Neural cell (in vitro differentiated cells): ENCODE results near the gene BTD. TPM values are rescaled to one million over a fixed set of nuclear protein-coding genes. Genes with fewer than 3 reads are reported as not detected.
A peak's percentile ranks its signal among the peaks of the same experiment; 100 is the strongest.

ENCODE experiments used
- H2AFZ ChIP-seq: fragments of 200-600, 300-800 bp; sonication (generic), shearing (Covaris generic); 2 replicates; pipeline ENCODE4 v1.6.0; 2014; ENCODE audit warnings: low read depth, mild to moderate bottlenecking, antibody characterized with exemption, low read length, moderate library complexity
- H3F3A ChIP-seq: fragments of 200-600 bp; shearing (Covaris generic); 2 replicates; pipeline ENCODE4 v1.6.1; 2016; ENCODE audit warnings: mild to moderate bottlenecking, moderate library complexity, mixed read lengths, antibody characterized with exemption, low read length; ENCODE audit not compliant: insufficient read depth, poor library complexity, severe bottlenecking
- H3K27ac ChIP-seq: fragments of 200-600, 300-800 bp; sonication (generic), shearing (Covaris generic); 2 replicates; pipeline ENCODE4 v1.5.1; 2014; ENCODE audit warnings: mild to moderate bottlenecking, low read length, moderate library complexity
- H3K27me3 ChIP-seq: fragments of 300-800, 200-600 bp; sonication (generic), shearing (Covaris generic); 2 replicates; pipeline ENCODE4 v1.6.0; 2014; ENCODE audit warnings: mild to moderate bottlenecking, low read depth, low read length, moderate library complexity; ENCODE audit not compliant: insufficient read depth
- H3K36me3 ChIP-seq: fragments of 300-800, 200-600 bp; sonication (generic), shearing (Covaris generic); 2 replicates; pipeline ENCODE4 v1.5.1; 2014; ENCODE audit warnings: mild to moderate bottlenecking, antibody characterized with exemption, low read length, moderate library complexity; ENCODE audit not compliant: insufficient read depth
- H3K4me2 ChIP-seq: fragments of 300-800, 200-600 bp; sonication (generic), shearing (Covaris generic); 2 replicates; pipeline ENCODE4 v1.6.0; 2014; ENCODE audit warnings: mild to moderate bottlenecking, low read length
- H3K4me3 ChIP-seq: fragments of 300-800, 200-600 bp; sonication (generic), shearing (Covaris generic); 2 replicates; pipeline ENCODE4 v1.5.1; 2014; ENCODE audit warnings: mild to moderate bottlenecking, low read length, moderate library complexity
- H3K79me2 ChIP-seq: fragments of 200-600 bp; shearing (Covaris generic); replicated peaks from 2 replicates; pipeline ENCODE4 v1.6.0; 2014; ENCODE audit warnings: mild to moderate bottlenecking, low read length, moderate library complexity; ENCODE audit not compliant: insufficient read depth
- H3K9ac ChIP-seq: fragments of 300-800, 200-600 bp; sonication (generic), shearing (Covaris generic); 2 replicates; pipeline ENCODE4 v1.6.1; 2016; ENCODE audit warnings: mild to moderate bottlenecking, low read length, mixed read lengths
- H3K9me2 ChIP-seq: fragments of 200-600 bp; shearing (Covaris generic); 2 replicates; pipeline ENCODE4 v1.6.1; 2016; ENCODE audit warnings: mild to moderate bottlenecking, low read length, mixed read lengths; ENCODE audit not compliant: insufficient read depth
- H3K9me3 ChIP-seq: fragments of 200-600, 300-800 bp; sonication (generic), shearing (Covaris generic); 2 replicates; pipeline ENCODE4 v1.6.1; 2016; ENCODE audit warnings: mild to moderate bottlenecking, mixed run types, low read length, moderate library complexity, mixed read lengths
- H4K20me1 ChIP-seq: fragments of 200-600 bp; shearing (Covaris generic); 2 replicates; pipeline ENCODE4 v1.6.1; 2016; ENCODE audit warnings: mild to moderate bottlenecking, mixed run types; ENCODE audit not compliant: insufficient read depth
- CTCF ChIP-seq: fragments of 450-650 bp; IDR thresholded peaks from 2 replicates; pipeline ENCODE4 v1.5.1; 2014; ENCODE audit warnings: antibody characterized with exemption, mild to moderate bottlenecking, moderate library complexity; ENCODE audit not compliant: poor library complexity, severe bottlenecking
- EP300 ChIP-seq: fragments of 450-650 bp; conservative IDR thresholded peaks from 2 replicates; pipeline ENCODE4 v1.6.1; 2014; ENCODE audit warnings: antibody characterized with exemption, mild to moderate bottlenecking, moderate library complexity; ENCODE audit not compliant: poor library complexity, severe bottlenecking
- EZH2 ChIP-seq: fragments of 200-600, 300-800 bp; shearing (Covaris generic), sonication (generic); IDR thresholded peaks from 2 replicates; pipeline ENCODE4 v1.6.1; 2014; ENCODE audit warnings: antibody characterized with exemption, low read length, borderline replicate concordance, mild to moderate bottlenecking; ENCODE audit not compliant: insufficient read depth, poor library complexity, severe bottlenecking
- MXI1 ChIP-seq: fragments of 450-650 bp; conservative IDR thresholded peaks from 2 replicates; pipeline ENCODE4 v1.6.1; 2014; ENCODE audit warnings: antibody characterized with exemption, mild to moderate bottlenecking; ENCODE audit not compliant: poor library complexity, severe bottlenecking
- POLR2AphosphoS5 ChIP-seq: IDR thresholded peaks from 2 replicates; pipeline ENCODE4 v1.6.1; 2012
- RAD21 ChIP-seq: fragments of 450-650 bp; conservative IDR thresholded peaks from 2 replicates; pipeline ENCODE4 v1.6.1; 2014; ENCODE audit warnings: antibody characterized with exemption, mild to moderate bottlenecking, moderate library complexity
- SMC3 ChIP-seq: fragments of 450-650 bp; conservative IDR thresholded peaks from 2 replicates; pipeline ENCODE4 v1.6.1; 2014; ENCODE audit warnings: antibody characterized with exemption, mild to moderate bottlenecking, moderate library complexity; ENCODE audit not compliant: poor library complexity
- TAF1 ChIP-seq: IDR thresholded peaks from 2 replicates; pipeline ENCODE4 v1.6.1; 2012; ENCODE audit warnings: low read depth
- polyA plus RNA-seq: library from polyadenylated mRNA; depleted of rRNA; stranded (reverse); fragments of >200 nt; gene quantifications from 2 replicates; pipeline ENCODE4 v1.2.3, GENCODE V29; 2014
- TF ChIP-seq, protein P1 (sequence below): IDR thresholded peaks from 2 replicates; pipeline ENCODE4 v1.6.1; 2012; ENCODE audit warnings: borderline replicate concordance

Gene BTD
- polyA plus RNA-seq, 1 donor from 2014 or later: 4.6 TPM

DNA sequence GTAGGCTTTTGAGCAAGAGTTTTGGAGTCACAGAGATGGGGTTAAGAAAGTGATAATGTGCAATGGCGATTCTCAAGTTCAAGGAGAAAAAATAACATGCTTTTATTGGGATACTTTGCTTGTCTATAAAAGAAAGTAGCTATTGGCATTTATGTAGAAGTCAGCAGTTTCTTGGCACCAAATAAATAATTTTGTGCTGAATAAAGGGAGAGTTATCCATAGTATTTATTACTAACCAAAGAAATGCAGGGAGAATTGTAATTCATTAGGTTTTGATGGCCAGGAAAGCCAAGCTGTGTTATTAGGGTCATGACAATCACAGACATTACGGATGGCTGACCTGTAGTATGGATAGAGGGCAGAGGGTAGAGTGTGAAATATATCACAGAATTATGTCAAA lies 33.1 kb downstream of the BTD start:
- no peaks in the 10 kb centered on the region for H4K20me1 ChIP-seq
- no peak overlapping the region for H2AFZ ChIP-seq
- H3K9ac ChIP-seq: no peak overlapping the region
- H3F3A ChIP-seq: no peaks in the 10 kb centered on the region
- H3K27ac ChIP-seq: peak overlapping the region; percentile 11
- no peaks in the 10 kb centered on the region for H3K27me3 ChIP-seq
- H3K79me2 ChIP-seq: no peaks in the 10 kb centered on the region
- no peaks in the 10 kb centered on the region for H3K9me2 ChIP-seq
- no peaks in the 10 kb centered on the region for H3K36me3 ChIP-seq
- no peaks in the 10 kb centered on the region for H3K9me3 ChIP-seq
- no peak overlapping the region for H3K4me2 ChIP-seq
- TF ChIP-seq RAD21: no peak
- no peak for TF ChIP-seq EZH2
- TF ChIP-seq EP300: no peak
- TF ChIP-seq, protein P1, sequence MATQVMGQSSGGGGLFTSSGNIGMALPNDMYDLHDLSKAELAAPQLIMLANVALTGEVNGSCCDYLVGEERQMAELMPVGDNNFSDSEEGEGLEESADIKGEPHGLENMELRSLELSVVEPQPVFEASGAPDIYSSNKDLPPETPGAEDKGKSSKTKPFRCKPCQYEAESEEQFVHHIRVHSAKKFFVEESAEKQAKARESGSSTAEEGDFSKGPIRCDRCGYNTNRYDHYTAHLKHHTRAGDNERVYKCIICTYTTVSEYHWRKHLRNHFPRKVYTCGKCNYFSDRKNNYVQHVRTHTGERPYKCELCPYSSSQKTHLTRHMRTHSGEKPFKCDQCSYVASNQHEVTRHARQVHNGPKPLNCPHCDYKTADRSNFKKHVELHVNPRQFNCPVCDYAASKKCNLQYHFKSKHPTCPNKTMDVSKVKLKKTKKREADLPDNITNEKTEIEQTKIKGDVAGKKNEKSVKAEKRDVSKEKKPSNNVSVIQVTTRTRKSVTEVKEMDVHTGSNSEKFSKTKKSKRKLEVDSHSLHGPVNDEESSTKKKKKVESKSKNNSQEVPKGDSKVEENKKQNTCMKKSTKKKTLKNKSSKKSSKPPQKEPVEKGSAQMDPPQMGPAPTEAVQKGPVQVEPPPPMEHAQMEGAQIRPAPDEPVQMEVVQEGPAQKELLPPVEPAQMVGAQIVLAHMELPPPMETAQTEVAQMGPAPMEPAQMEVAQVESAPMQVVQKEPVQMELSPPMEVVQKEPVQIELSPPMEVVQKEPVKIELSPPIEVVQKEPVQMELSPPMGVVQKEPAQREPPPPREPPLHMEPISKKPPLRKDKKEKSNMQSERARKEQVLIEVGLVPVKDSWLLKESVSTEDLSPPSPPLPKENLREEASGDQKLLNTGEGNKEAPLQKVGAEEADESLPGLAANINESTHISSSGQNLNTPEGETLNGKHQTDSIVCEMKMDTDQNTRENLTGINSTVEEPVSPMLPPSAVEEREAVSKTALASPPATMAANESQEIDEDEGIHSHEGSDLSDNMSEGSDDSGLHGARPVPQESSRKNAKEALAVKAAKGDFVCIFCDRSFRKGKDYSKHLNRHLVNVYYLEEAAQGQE: no peak
- TF ChIP-seq TAF1: no peak
- TF ChIP-seq SMC3: no peak
- no peak for TF ChIP-seq MXI1
- TF ChIP-seq CTCF: no peak
- no peak overlapping the region for H3K4me3 ChIP-seq

DNA sequence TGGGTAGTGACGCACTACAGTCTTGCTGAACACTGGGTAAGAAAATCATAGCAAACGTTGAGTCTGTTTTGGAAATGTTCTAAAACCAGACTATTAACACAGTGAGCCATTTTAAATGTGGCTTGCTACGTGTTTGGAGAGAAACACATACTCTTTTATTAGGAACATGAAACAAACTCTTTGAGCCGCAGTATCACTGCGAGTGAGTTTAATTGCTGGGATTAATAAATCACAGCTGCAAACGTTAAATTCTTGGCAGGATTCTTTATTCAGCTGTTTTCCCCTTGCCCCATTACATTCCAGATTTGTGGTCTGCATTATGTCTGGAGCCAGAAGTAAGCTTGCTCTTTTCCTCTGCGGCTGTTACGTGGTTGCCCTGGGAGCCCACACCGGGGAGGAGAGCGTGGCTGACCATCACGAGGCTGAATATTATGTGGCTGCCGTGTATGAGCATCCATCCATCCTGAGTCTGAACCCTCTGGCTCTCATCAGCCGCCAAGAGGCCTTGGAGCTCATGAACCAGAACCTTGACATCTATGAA lies 33.6 kb downstream of the BTD start:
- no peak overlapping the region for H3K9ac ChIP-seq
- no peak overlapping the region for H3K27ac ChIP-seq
- H2AFZ ChIP-seq: no peak overlapping the region

More for the DNA sequence above, 33.6 kb downstream of the BTD start:
- Histone ChIP-seq H3F3A (no peaks in the 10 kb centered on the region), H4K20me1 (no peaks in the 10 kb centered on the region), H3K9me2 (no peaks in the 10 kb centered on the region), H3K9me3 (no peaks in the 10 kb centered on the region), H3K36me3 (no peaks in the 10 kb centered on the region), H3K4me2 (no peak overlapping the region), H3K79me2 (no peaks in the 10 kb centered on the region), H3K4me3 (no peak overlapping the region), H3K27me3 (no peaks in the 10 kb centered on the region)
- TF ChIP-seq, protein P1: no peak
- TF ChIP-seq RAD21: no peak
- TF ChIP-seq EP300: no peak
- TF ChIP-seq EZH2: no peak
- TF ChIP-seq SMC3: no peak
- TF ChIP-seq MXI1: no peak
- TF ChIP-seq CTCF: no peak
- no peak for TF ChIP-seq POLR2AphosphoS5
- no peak for TF ChIP-seq TAF1
